ENCODE measurements around the gene RAB37. TPM values are rescaled to one million over a fixed set of nuclear protein-coding genes. Genes with fewer than 3 reads are reported as not detected.

RAB37 gene
- total RNA-seq, 1 donor from 2014 or later = not detected

DNA sequence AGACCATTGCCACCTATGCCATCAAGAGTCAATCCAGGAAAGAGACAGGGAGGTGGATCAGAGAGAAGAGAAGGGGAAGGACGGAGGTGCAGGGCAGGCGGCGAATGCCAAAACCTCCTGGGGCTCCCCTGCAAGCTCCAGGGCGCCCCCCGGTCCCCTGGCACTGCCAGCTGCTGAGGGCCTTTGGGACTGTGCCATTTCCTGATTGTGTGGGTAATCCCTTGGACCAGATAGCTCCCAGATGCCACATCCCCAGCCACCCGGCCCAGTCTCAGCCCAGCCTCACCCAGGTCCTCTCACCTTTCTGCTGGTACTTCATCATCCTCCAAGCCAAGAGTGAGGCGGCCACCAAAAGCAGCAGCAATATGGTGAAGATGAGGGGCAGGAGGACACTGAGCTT, 39.0 kb upstream of the RAB37 start:
- H3K4me3 ChIP-seq (ENCODE audit: low read depth, low read length) = no peak overlapping the region
- TF ChIP-seq, protein P1, sequence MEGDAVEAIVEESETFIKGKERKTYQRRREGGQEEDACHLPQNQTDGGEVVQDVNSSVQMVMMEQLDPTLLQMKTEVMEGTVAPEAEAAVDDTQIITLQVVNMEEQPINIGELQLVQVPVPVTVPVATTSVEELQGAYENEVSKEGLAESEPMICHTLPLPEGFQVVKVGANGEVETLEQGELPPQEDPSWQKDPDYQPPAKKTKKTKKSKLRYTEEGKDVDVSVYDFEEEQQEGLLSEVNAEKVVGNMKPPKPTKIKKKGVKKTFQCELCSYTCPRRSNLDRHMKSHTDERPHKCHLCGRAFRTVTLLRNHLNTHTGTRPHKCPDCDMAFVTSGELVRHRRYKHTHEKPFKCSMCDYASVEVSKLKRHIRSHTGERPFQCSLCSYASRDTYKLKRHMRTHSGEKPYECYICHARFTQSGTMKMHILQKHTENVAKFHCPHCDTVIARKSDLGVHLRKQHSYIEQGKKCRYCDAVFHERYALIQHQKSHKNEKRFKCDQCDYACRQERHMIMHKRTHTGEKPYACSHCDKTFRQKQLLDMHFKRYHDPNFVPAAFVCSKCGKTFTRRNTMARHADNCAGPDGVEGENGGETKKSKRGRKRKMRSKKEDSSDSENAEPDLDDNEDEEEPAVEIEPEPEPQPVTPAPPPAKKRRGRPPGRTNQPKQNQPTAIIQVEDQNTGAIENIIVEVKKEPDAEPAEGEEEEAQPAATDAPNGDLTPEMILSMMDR (conservative IDR thresholded peaks at IDR 0.05; ENCODE audit: low read depth, low read length) = no peak
- DNase-seq (ENCODE audit: low read depth) = no peak

DNA sequence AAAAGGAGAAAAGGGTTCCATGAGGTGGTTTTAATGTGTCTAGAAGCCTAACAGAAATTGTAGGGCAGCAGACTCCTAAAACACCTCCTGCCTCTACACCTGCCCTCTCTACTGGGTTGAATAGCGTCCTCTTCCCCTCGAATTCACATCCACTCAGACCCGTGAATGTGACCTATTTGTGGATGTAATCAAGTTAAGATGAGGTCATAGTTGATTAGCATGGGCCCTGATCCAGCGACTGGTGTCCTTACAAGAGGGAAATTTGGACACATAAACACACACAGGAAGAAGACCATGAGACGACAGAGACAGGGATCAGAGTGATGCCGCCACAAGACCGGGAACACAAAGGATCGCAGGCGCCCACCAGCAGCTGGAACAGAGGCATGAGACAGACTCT, 37.8 kb upstream of the RAB37 start:
- DNase-seq (ENCODE audit: low read depth) = no peak
- TF ChIP-seq, protein P1 (conservative IDR thresholded peaks at IDR 0.05; ENCODE audit: low read depth, low read length) = no peak
- no peak overlapping the region for H3K4me3 ChIP-seq (ENCODE audit: low read depth, low read length)

DNA sequence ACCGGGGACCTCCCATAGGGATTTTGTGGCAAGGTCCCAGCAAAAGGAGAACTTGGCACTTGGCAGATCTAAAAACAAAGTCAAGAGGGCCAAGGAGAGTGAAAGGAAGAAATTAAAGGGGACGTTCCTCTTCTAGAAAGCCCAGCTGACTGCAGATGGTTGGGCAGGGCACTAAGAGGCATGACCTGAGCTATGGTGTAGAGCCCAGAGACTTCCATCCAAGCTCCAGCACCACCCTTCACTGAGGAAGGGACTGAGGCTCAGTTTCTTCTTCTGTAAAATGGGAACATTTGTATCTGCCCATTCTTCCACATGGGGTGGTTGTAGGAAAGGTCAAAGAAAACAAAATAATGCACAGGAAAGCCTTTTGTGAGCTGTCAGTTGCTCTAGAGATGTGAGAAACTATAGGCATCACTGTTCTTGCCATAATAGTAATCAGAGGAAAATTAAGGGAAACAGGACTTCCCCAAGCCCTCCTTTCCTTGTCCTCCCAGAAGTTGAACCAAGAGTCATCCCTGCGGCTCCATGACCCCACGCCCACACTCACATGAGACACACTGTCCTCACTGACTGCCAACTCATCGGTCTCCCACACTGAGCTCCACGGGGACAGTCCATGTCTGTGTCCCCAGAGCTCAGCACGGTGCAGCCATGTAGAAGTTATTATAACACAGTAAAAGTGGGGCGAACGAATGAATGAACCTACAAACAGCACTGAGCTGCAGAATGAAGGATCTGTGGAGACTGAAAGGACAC, 34.8 kb upstream of the RAB37 start:
- no peak for DNase-seq (ENCODE audit: low read depth)
- TF ChIP-seq, protein P1 (conservative IDR thresholded peaks at IDR 0.05; ENCODE audit: low read depth, low read length) = no peak
- no peak overlapping the region for H3K4me3 ChIP-seq (ENCODE audit: low read depth, low read length)

DNA sequence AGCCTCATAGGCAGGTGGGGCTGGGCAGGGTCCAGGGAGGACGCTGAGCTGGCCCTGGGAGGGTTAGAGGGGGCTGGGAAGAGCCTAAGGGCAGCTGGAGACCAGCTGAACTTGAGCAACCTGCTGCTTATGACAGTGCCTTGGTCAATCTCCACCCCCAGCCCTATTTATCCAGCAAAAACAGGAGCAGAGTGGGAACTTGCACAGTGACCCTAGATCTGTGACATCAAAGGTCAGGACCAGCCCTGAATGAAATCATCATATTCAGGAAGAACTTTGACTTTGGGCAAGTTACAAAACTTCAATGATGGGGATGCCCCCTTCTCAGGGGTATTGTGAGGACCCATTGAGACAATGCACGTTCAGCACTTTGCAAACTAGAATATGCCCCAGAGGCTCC, 33.7 kb upstream of the RAB37 start:
- DNase-seq (ENCODE audit: low read depth) = no peak
- TF ChIP-seq, protein P1 (conservative IDR thresholded peaks at IDR 0.05; ENCODE audit: low read depth, low read length) = no peak
- no peak overlapping the region for H3K4me3 ChIP-seq (ENCODE audit: low read depth, low read length)

DNA sequence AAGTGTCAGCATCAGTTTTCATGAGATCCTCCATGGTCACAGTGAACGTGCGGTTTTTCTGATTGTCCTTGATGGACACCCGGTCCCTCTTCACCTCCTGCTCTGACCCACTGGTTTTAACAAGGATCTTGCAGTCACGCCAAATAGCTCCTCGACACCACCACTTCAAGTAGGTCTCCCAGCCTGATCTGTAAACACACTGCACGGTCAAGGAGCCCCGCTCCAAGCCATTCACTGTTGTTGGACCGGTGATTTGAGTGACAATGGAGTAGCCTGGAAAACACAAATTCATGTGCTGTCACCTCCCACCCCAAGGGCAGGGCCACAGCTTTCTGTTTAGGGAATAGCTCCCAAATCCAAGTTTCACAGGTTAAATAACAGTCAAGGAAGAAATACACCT, 32.5 kb upstream of the RAB37 start:
- DNase-seq (ENCODE audit: low read depth) = no peak
- H3K4me3 ChIP-seq (ENCODE audit: low read depth, low read length) = no peak overlapping the region
- TF ChIP-seq, protein P1 (conservative IDR thresholded peaks at IDR 0.05; ENCODE audit: low read depth, low read length) = no peak

- H3K4me3 ChIP-seq (ENCODE audit: low read depth, low read length) = no peak overlapping the region
- DNase-seq (ENCODE audit: low read depth) = no peak
- TF ChIP-seq, protein P1 (conservative IDR thresholded peaks at IDR 0.05; ENCODE audit: low read depth, low read length) = no peak
Observed at GRCh38 chr17:74711058-74711824, 25.8 kb upstream of the RAB37 start.
